WERI-Rb-1 (cell line): ENCODE data around the gene CTSA.

Experiments
- DNase-seq: peaks from one replicate; pipeline ENCODE4 v3.0.0-alpha.2; 2020
- H3K27ac ChIP-seq: fragments of 250-450 bp; sonication (Bioruptor Pico); 2 replicates; pipeline ENCODE4 v1.5.1; 2020; ENCODE audit warnings: mild to moderate bottlenecking, moderate library complexity
- H3K27me3 ChIP-seq: fragments of 250-450 bp; sonication (Bioruptor Pico); 2 replicates; pipeline ENCODE4 v1.5.1; 2021; ENCODE audit warnings: mild to moderate bottlenecking, low read depth, moderate library complexity; ENCODE audit not compliant: insufficient read depth, severe bottlenecking
- H3K36me3 ChIP-seq: fragments of 250-450 bp; sonication (Bioruptor Pico); 2 replicates; pipeline ENCODE4 v1.5.1; 2020; ENCODE audit warnings: mild to moderate bottlenecking, moderate library complexity
- H3K4me3 ChIP-seq: 2 replicates; pipeline ENCODE4 v1.5.1; 2011; ENCODE audit warnings: low read depth, mild to moderate bottlenecking, control low read depth, low read length
- H3K9me3 ChIP-seq: fragments of 250-450 bp; sonication (Bioruptor Pico); 2 replicates; pipeline ENCODE4 v1.5.1; 2021; ENCODE audit warnings: mild to moderate bottlenecking, moderate library complexity; ENCODE audit not compliant: severe bottlenecking
- TF ChIP-seq, protein P1 (sequence below): IDR thresholded peaks from 2 replicates; pipeline ENCODE4 v1.5.1; 2011; ENCODE audit warnings: low read depth, mild to moderate bottlenecking, control low read depth, inconsistent platforms, low read length

The CTSA gene

DNA sequence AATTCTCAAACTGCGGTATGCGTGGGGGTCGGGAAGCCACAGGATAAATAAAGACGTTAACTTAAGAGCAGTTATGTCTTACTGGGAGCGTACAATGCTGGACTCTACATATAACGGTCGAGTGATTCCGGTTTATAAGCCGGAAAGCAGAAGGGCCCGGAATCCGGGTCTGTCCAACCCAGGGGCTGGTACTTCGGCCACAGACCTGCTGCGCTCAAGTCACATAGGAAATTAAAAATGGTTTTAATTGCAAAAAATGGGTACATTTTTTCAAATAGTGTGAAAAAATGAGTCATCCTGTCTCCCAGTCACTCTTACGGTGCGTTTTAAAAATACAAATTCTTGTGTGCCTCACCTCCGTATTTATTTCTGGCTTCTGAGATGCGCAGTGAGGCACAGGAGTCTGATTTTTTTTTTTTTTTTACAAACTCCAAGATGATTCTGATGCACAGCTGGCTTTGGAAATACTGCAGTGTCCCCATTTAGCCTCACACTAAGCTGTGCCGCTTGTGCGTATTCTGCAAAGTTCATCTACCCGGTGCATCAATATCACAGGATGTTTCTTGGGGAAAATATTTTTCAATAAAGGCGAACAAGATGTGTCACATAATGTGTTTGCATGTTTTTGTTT lies 44.4 kb downstream of the CTSA start:
- Histone ChIP-seq H3K36me3 (peaks cover 45% of the 10 kb centered on the region), H3K4me3 (peak overlapping the region; percentile 70), H3K9me3 (no peaks in the 10 kb centered on the region), H3K27ac (peak overlapping the region; percentile 100), H3K27me3 (no peaks in the 10 kb centered on the region)
- DNase-seq = no peak
- TF ChIP-seq, protein P1, sequence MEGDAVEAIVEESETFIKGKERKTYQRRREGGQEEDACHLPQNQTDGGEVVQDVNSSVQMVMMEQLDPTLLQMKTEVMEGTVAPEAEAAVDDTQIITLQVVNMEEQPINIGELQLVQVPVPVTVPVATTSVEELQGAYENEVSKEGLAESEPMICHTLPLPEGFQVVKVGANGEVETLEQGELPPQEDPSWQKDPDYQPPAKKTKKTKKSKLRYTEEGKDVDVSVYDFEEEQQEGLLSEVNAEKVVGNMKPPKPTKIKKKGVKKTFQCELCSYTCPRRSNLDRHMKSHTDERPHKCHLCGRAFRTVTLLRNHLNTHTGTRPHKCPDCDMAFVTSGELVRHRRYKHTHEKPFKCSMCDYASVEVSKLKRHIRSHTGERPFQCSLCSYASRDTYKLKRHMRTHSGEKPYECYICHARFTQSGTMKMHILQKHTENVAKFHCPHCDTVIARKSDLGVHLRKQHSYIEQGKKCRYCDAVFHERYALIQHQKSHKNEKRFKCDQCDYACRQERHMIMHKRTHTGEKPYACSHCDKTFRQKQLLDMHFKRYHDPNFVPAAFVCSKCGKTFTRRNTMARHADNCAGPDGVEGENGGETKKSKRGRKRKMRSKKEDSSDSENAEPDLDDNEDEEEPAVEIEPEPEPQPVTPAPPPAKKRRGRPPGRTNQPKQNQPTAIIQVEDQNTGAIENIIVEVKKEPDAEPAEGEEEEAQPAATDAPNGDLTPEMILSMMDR = no peak

DNA sequence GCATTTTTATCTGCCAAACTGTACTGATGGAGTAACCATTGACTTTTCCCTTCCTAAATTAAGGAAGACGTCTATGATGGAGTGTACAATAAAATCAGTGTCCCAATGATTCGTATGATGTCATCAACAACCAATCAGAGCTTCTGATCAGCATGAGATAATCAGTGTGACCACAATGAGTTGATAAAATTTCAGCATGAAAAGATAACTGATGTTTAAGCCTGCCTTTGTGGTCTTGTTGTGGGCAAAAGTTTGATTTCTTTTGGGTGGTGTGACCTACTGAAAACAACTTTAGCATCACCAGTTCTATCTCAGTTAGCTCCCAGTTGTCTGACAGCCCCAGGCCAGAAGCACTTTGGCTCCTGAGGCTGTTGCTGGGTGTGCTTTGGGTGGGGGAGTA lies 46.6 kb downstream of the CTSA start:
- no peak for DNase-seq
- Histone ChIP-seq H3K36me3 (peaks cover 60% of the 10 kb centered on the region), H3K9me3 (no peaks in the 10 kb centered on the region), H3K27ac (no peak overlapping the region), H3K27me3 (no peaks in the 10 kb centered on the region), H3K4me3 (no peak overlapping the region)
- TF ChIP-seq, protein P1 = no peak

DNA sequence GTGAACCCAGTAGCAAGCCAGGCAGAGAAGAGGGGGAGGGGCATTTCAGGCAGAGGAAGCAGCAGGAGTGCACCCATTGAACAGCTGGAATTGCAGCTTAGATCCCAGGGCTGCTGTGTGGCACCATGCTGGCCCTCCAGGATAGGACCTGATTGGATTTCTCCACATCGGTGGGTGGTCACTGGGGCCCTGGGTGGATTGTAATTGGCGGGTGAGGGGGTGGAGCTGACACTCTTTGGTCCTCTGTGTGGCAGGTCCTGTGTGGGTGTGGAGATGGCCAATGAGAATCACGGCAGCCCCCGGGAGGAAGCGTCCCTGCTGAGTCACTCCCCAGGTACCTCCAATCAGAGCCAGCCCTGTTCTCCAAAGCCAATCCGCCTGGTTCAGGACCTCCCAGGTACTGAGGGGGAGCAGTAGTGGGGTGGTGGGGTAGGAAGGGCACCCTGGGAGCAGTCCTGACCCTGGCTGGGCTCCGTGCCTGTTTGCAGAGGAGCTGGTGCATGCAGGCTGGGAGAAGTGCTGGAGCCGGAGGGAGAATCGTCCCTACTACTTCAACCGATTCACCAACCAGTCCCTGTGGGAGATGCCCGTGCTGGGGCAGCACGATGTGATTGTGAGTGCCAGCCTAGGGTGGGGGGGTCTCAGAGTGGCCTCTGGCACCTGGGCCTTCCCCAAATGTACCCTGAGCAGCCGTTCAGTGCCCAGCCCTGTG lies 47.7 kb downstream of the CTSA start:
- TF ChIP-seq, protein P1 = no peak
- Histone ChIP-seq H3K4me3 (no peak overlapping the region), H3K27ac (no peak overlapping the region), H3K36me3 (peaks cover 72% of the 10 kb centered on the region), H3K27me3 (no peaks in the 10 kb centered on the region), H3K9me3 (no peaks in the 10 kb centered on the region)
- no peak for DNase-seq

DNA sequence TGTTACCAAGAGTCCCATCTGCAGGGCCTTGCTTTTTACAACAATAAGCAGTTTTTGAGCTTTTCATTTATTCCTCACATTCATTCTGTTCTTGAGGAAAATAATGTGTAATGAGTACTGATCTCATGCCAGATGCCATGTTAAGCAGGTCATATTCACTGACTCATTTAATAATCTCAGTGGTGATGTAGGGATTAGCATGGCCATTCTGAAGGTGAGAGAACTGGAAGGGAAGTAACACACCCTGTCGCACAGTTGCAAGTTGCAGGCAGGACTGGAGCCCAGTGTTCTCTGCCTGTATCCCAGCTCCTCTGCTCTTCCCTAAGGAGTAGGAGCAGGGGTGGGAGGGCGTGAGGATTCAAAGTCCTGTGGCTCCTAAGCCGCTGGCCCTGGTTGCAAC lies 48.9 kb downstream of the CTSA start:
- H3K9me3 ChIP-seq = no peaks in the 10 kb centered on the region
- DNase-seq = no peak
- TF ChIP-seq, protein P1 = no peak
- H3K36me3 ChIP-seq = peaks cover 76% of the 10 kb centered on the region
- H3K27ac ChIP-seq = no peak overlapping the region
- no peak overlapping the region for H3K4me3 ChIP-seq
- no peaks in the 10 kb centered on the region for H3K27me3 ChIP-seq

DNA sequence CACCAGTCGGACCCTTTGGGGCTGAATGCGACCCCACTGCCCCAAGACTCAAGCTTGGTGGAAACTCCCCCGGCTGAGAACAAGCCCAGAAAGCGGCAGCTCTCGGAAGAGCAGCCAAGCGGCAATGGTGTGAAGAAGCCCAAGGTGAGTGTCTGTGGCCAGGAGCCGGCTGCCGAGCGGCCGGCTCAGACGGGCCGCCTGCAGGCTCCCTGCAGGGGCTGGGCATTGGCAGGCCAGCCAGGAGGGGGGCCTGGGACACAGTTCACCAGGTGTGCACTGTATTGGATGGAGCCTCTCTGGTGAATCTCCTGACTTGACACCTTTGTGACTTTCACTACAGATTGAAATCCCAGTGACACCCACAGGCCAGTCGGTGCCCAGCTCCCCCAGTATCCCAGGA lies 49.3 kb downstream of the CTSA start:
- Histone ChIP-seq H3K27me3 (no peaks in the 10 kb centered on the region), H3K4me3 (no peak overlapping the region), H3K27ac (no peak overlapping the region), H3K9me3 (no peaks in the 10 kb centered on the region), H3K36me3 (peaks cover 80% of the 10 kb centered on the region)
- TF ChIP-seq, protein P1 = no peak
- no peak for DNase-seq
